SIG-M5 treated with dmso at 0.1 percent for 504 hours (cell line): ENCODE measurements around the gene RNLS.
A peak's percentile ranks its signal among the peaks of the same experiment; 100 is the strongest.

Experiments
- DNase-seq: peaks from one replicate; lab custom pipeline; 2025; ENCODE audit not compliant: unreplicated experiment; lab: John Stamatoyannopoulos, UW

Gene RNLS

GRCh38 chr10:88270061-88270808, 312.9 kb downstream of the RNLS start:
- no peak for DNase-seq

GRCh38 chr10:88262591-88263234, 320.4 kb downstream of the RNLS start:
- DNase-seq, result no peak

GRCh38 chr10:88261152-88261551, 322.0 kb downstream of the RNLS start:
- no peak for DNase-seq

GRCh38 chr10:88260329-88261051, 322.6 kb downstream of the RNLS start:
- no peak for DNase-seq

- DNase-seq, result no peak
These were observed 323.7 kb downstream of the RNLS start for GRCh38 chr10:88259381-88259780.

GRCh38 chr10:88256886-88257285, 326.2 kb downstream of the RNLS start:
- no peak for DNase-seq

GRCh38 chr10:88256013-88256680, 327.0 kb downstream of the RNLS start:
- DNase-seq, result no peak

- peak; percentile 25 for DNase-seq
These were observed 329.0 kb downstream of the RNLS start for GRCh38 chr10:88254091-88254490.

GRCh38 chr10:88253622-88254021, 329.5 kb downstream of the RNLS start:
- DNase-seq, result no peak

GRCh38 chr10:88253128-88253527, 330.0 kb downstream of the RNLS start:
- no peak for DNase-seq

- no peak for DNase-seq
These were observed 333.7 kb downstream of the RNLS start for GRCh38 chr10:88249450-88249849.

- no peak for DNase-seq
These were observed 336.4 kb downstream of the RNLS start for GRCh38 chr10:88246675-88247074.

- DNase-seq, result no peak
These were observed 337.1 kb downstream of the RNLS start for GRCh38 chr10:88245974-88246511.

- no peak for DNase-seq
These were observed 338.1 kb downstream of the RNLS start for GRCh38 chr10:88244781-88245625.

- no peak for DNase-seq
These were observed 339.0 kb downstream of the RNLS start for GRCh38 chr10:88243836-88244730.

GRCh38 chr10:88243202-88243744, 339.8 kb downstream of the RNLS start:
- DNase-seq, result no peak

- DNase-seq, result no peak
These were observed 341.6 kb downstream of the RNLS start for GRCh38 chr10:88241501-88241900.

- DNase-seq, result no peak
These were observed 343.9 kb downstream of the RNLS start for GRCh38 chr10:88239212-88239611.

GRCh38 chr10:88238615-88238914, 344.6 kb downstream of the RNLS start:
- no peak for DNase-seq
